HEK293T (cell line): ENCODE data around the gene SCMH1.

ENCODE experiments used
- BHLHE40 ChIP-seq: fragments of 450-650 bp; IDR thresholded peaks from 2 replicates; pipeline ENCODE4 v1.6.1; 2016; ENCODE audit warnings: mild to moderate bottlenecking, moderate library complexity, borderline replicate concordance
- SUZ12 ChIP-seq: fragments of 450-650 bp; IDR thresholded peaks from 2 replicates; pipeline ENCODE4 v1.6.1; 2016; ENCODE audit warnings: mild to moderate bottlenecking

DNA sequence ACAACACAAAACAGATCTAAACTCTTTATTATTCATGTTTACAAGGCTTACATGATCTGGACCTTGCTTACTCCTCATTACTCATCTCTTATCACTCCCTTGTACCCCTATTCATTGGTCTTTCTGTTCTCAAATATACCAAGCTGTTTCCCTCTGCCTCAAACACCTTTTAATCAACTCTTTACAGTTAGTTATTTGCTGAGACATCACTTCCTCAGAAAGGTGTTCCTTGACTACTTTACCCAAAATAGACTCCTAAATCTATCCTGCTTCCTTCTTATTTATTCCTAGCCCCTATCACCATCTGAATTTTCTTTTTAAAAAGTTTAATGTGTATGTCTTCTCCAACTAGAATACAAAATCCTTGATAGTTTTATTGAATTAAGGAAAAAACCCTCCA, 120.0 kb downstream of the SCMH1 start:
- TF ChIP-seq BHLHE40 (no peak), SUZ12 (no peak)
